HG03103 (cell line): ENCODE results near the gene COPS2.
"Not testable (repeated sequence)": the region's sequence is repeated elsewhere in the genome, so short reads cannot be mapped to it uniquely, and the experiment has no call there.

Experiments
- ATAC-seq: cut with Tn5 transposase; IDR thresholded peaks from one replicate; pipeline ENCODE4 v1.9.1; 2021; ENCODE audit warnings: low read depth; ENCODE audit not compliant: unreplicated experiment

Gene COPS2

GRCh38 chr15:49115062-49115461, 40.3 kb downstream of the COPS2 start:
- ATAC-seq: no peak

- no peak for ATAC-seq
These were observed 45.0 kb downstream of the COPS2 start for GRCh38 chr15:49110158-49110944.

GRCh38 chr15:49103002-49103401, 52.4 kb downstream of the COPS2 start:
- no peak for ATAC-seq

- ATAC-seq: no peak
These were observed 53.9 kb downstream of the COPS2 start for GRCh38 chr15:49101536-49101935.

GRCh38 chr15:49096090-49096750, 59.2 kb downstream of the COPS2 start:
- ATAC-seq: no peak

- ATAC-seq: no peak
These were observed 60.5 kb downstream of the COPS2 start for GRCh38 chr15:49094923-49095322.

- ATAC-seq: no peak
These were observed 61.9 kb downstream of the COPS2 start for GRCh38 chr15:49093252-49094105.

GRCh38 chr15:49088996-49089395, 66.4 kb downstream of the COPS2 start:
- no peak for ATAC-seq

- no peak for ATAC-seq
These were observed 69.5 kb downstream of the COPS2 start for GRCh38 chr15:49085696-49086459.

- ATAC-seq: no peak
These were observed 71.2 kb downstream of the COPS2 start for GRCh38 chr15:49084285-49084570.

- no peak for ATAC-seq
These were observed 71.8 kb downstream of the COPS2 start for GRCh38 chr15:49083401-49084284.

GRCh38 chr15:49082960-49083359, 72.4 kb downstream of the COPS2 start:
- no peak for ATAC-seq

GRCh38 chr15:49079340-49080039, 75.9 kb downstream of the COPS2 start:
- ATAC-seq: no peak

GRCh38 chr15:49075881-49076280, 79.5 kb downstream of the COPS2 start:
- no peak for ATAC-seq

- not testable (repeated sequence) for ATAC-seq
These were observed 80.7 kb downstream of the COPS2 start for GRCh38 chr15:49074589-49075287.
